Measurements from ENCODE around the gene PEX5L.

DNA sequence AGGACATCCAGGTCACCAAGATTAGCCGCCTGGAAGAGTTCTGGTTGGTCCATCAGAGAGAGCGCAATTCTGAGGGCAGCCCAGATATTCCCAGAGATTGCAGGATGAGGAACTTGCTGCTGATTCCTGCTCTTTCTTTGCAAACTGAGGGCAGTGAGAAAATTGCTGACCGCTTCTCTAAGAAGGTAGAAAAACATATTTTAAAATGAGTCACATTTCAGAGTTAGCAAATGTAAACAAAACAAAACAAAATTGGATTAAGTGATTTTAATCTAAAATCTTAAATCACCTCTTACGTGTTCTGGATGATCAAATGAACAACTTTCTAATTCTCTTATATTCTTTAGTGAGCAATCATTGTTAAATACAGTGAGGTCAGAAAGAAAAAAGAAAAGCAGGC lies 234.9 kb downstream of the PEX5L start:
- TF ChIP-seq, protein P1, sequence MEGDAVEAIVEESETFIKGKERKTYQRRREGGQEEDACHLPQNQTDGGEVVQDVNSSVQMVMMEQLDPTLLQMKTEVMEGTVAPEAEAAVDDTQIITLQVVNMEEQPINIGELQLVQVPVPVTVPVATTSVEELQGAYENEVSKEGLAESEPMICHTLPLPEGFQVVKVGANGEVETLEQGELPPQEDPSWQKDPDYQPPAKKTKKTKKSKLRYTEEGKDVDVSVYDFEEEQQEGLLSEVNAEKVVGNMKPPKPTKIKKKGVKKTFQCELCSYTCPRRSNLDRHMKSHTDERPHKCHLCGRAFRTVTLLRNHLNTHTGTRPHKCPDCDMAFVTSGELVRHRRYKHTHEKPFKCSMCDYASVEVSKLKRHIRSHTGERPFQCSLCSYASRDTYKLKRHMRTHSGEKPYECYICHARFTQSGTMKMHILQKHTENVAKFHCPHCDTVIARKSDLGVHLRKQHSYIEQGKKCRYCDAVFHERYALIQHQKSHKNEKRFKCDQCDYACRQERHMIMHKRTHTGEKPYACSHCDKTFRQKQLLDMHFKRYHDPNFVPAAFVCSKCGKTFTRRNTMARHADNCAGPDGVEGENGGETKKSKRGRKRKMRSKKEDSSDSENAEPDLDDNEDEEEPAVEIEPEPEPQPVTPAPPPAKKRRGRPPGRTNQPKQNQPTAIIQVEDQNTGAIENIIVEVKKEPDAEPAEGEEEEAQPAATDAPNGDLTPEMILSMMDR (IDR thresholded peaks at IDR 0.05), result no peak
- TF ChIP-seq POLR2A (IDR thresholded peaks at IDR 0.05), result no peak
